Measurements from ENCODE around the gene SLC43A3. TPM values are rescaled to one million over a fixed set of nuclear protein-coding genes. Genes with fewer than 3 reads are reported as not detected.

Gene SLC43A3
- total RNA-seq, 2 donors from 2014 or later = 10.6 to 13.8 TPM

DNA sequence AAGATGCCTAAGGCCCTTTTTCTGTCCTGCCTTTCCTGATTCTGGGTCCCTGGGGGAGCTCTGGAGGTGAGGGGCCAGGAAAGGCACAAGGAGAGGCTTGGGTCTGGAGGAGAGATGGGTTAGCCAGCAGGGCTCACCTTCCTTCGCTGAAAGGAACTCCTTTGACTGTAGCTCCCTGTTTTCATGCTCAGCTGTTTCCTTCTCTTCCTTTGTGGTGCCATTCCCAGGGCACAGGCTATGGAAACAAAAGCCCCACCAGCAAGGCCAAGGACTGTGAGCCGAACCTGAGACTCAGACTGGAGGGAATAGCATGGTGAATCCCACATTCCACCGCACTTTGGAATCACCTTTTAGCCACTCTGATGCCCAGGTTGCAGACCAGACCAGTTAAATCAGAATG, 10.5 kb downstream of the SLC43A3 start:
- no peaks in the 10 kb centered on the region for H3K27me3 ChIP-seq (ENCODE audit: control insufficient read depth, insufficient read depth, low read length, poor library complexity, severe bottlenecking)
- no peaks in the 10 kb centered on the region for H3K27me3 Mint-ChIP-seq (ENCODE audit: insufficient read depth)
- H3K27ac Mint-ChIP-seq = no peak overlapping the region
- H3K4me3 Mint-ChIP-seq = no peak overlapping the region
- no peaks in the 10 kb centered on the region for H3K9me3 ChIP-seq (ENCODE audit: control insufficient read depth, low read length)
- no peaks in the 10 kb centered on the region for H3K9me3 Mint-ChIP-seq
- H3K4me3 ChIP-seq (ENCODE audit: low read length) = no peak overlapping the region
- TF ChIP-seq CTCF (conservative IDR thresholded peaks at IDR 0.05) = no peak
- H3K36me3 Mint-ChIP-seq (ENCODE audit: low read depth) = peaks cover 36% of the 10 kb centered on the region
- no peaks in the 10 kb centered on the region for H3K4me1 Mint-ChIP-seq
- no peak overlapping the region for H3K27ac ChIP-seq (ENCODE audit: low read depth, low read length)
- DNase-seq = no peak
- no peaks in the 10 kb centered on the region for H3K4me1 ChIP-seq (ENCODE audit: control insufficient read depth, insufficient read depth, low read length)
- WGBS, 2 experiments (ENCODE audit: insufficient coverage in 1 of 2, insufficient read length in 1 of 2) = 91 to 96% methylated on average over 3 of the region's 3 CpGs
- peaks cover 8% of the 10 kb centered on the region for H3K36me3 ChIP-seq (ENCODE audit: control insufficient read depth, insufficient read depth, low read length)
- no peak overlapping the region for H3K9ac ChIP-seq (ENCODE audit: extremely low read depth, low read length, poor library complexity, severe bottlenecking)

- H3K36me3 ChIP-seq (ENCODE audit: control insufficient read depth, insufficient read depth, low read length) = peaks cover 8% of the 10 kb centered on the region
- no peaks in the 10 kb centered on the region for H3K4me1 Mint-ChIP-seq
- H3K27ac ChIP-seq (ENCODE audit: low read depth, low read length) = no peak overlapping the region
- H3K27ac Mint-ChIP-seq = no peak overlapping the region
- H3K9me3 Mint-ChIP-seq = peaks cover 4% of the 10 kb centered on the region
- WGBS, 2 experiments (ENCODE audit: insufficient coverage in 1 of 2, insufficient read length in 1 of 2) = 94 to 95% methylated on average over 7 to 11 of the region's 11 CpGs
- peaks cover 45% of the 10 kb centered on the region for H3K36me3 Mint-ChIP-seq (ENCODE audit: low read depth)
- no peak overlapping the region for H3K4me3 Mint-ChIP-seq
- H3K9me3 ChIP-seq (ENCODE audit: control insufficient read depth, low read length) = no peaks in the 10 kb centered on the region
- no peak overlapping the region for H3K4me3 ChIP-seq (ENCODE audit: low read length)
- H3K9ac ChIP-seq (ENCODE audit: extremely low read depth, low read length, poor library complexity, severe bottlenecking) = no peak overlapping the region
- no peak for TF ChIP-seq CTCF (conservative IDR thresholded peaks at IDR 0.05)
- H3K4me1 ChIP-seq (ENCODE audit: control insufficient read depth, insufficient read depth, low read length) = no peaks in the 10 kb centered on the region
- H3K27me3 ChIP-seq (ENCODE audit: control insufficient read depth, insufficient read depth, low read length, poor library complexity, severe bottlenecking) = no peaks in the 10 kb centered on the region
- no peak for DNase-seq
- no peaks in the 10 kb centered on the region for H3K27me3 Mint-ChIP-seq (ENCODE audit: insufficient read depth)
Measured at GRCh38 chr11:57414612-57415212, 12.2 kb downstream of the SLC43A3 start.

DNA sequence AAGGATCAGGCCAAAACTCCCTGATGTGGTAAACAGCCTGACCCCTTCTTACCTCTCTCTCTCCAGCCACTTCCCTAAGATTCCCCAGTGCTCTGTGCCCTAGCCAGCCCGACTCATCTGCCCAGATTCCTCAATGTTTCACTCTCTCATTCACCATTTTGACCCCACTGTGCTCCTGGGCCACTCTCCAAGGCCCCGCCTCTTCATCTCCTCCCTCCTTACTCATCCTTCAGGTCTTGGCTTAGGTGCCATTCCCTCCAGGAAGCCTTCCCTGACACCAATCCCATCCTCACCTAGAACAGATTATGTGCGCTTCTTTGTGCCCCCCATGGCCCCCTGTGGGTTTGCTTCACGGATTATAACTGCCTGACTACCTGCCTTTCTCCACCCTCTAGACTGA, 13.2 kb downstream of the SLC43A3 start:
- H3K4me1 Mint-ChIP-seq = no peaks in the 10 kb centered on the region
- no peak overlapping the region for H3K4me3 Mint-ChIP-seq

More for the DNA sequence above, 13.2 kb downstream of the SLC43A3 start:
- Histone ChIP-seq H3K9ac (ENCODE audit: extremely low read depth, low read length, poor library complexity, severe bottlenecking) (no peak overlapping the region), H3K4me1 (ENCODE audit: control insufficient read depth, insufficient read depth, low read length) (no peaks in the 10 kb centered on the region), H3K9me3 (ENCODE audit: control insufficient read depth, low read length) (no peaks in the 10 kb centered on the region), H3K36me3 (ENCODE audit: control insufficient read depth, insufficient read depth, low read length) (peaks cover 8% of the 10 kb centered on the region), H3K27me3 (ENCODE audit: control insufficient read depth, insufficient read depth, low read length, poor library complexity, severe bottlenecking) (no peaks in the 10 kb centered on the region), H3K27ac (ENCODE audit: low read depth, low read length) (no peak overlapping the region), H3K4me3 (ENCODE audit: low read length) (no peak overlapping the region)
- TF ChIP-seq CTCF (conservative IDR thresholded peaks at IDR 0.05) = no peak
- peaks cover 4% of the 10 kb centered on the region for H3K9me3 Mint-ChIP-seq
- 82 to 83% methylated on average over 4 of the region's 4 CpGs for WGBS, 2 experiments (ENCODE audit: insufficient coverage in 1 of 2, insufficient read length in 1 of 2)
- H3K36me3 Mint-ChIP-seq (ENCODE audit: low read depth) = peaks cover 43% of the 10 kb centered on the region
- H3K27ac Mint-ChIP-seq = no peak overlapping the region
- H3K27me3 Mint-ChIP-seq (ENCODE audit: insufficient read depth) = no peaks in the 10 kb centered on the region
- DNase-seq = no peak
